ENCODE results near the gene RABAC1.

GRCh38 chr19:41956621-41957020 lies 2.5 kb downstream of the RABAC1 start:
- TF ChIP-seq CTCF (IDR thresholded peaks at IDR 0.05; ENCODE audit: low read depth, low read length, poor library complexity, severe bottlenecking) = no peak
- TF ChIP-seq EZH2phosphoT487 (IDR thresholded peaks at IDR 0.05; ENCODE audit: borderline replicate concordance, low read length) = no peak

Data from DOHH2 (cell line).